ENCODE data around the gene LDLRAD2.

DNA sequence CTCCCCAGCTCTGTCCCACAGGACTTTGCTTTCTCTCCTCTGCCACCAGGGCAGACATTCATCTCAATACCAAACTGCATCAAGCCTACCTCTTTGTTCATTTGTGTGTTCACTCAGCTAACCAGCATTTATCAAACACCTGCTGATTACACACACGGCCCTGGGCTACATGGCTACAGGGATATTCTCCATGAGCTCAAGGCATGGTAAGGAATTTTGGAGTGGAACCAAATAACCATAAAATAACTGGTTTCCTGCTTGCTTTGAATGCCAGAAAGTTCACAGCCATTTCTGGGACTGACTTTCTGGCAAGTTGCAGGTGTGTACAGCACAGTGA is 54.6 kb downstream of the LDLRAD2 start:
- TF ChIP-seq, protein P1, sequence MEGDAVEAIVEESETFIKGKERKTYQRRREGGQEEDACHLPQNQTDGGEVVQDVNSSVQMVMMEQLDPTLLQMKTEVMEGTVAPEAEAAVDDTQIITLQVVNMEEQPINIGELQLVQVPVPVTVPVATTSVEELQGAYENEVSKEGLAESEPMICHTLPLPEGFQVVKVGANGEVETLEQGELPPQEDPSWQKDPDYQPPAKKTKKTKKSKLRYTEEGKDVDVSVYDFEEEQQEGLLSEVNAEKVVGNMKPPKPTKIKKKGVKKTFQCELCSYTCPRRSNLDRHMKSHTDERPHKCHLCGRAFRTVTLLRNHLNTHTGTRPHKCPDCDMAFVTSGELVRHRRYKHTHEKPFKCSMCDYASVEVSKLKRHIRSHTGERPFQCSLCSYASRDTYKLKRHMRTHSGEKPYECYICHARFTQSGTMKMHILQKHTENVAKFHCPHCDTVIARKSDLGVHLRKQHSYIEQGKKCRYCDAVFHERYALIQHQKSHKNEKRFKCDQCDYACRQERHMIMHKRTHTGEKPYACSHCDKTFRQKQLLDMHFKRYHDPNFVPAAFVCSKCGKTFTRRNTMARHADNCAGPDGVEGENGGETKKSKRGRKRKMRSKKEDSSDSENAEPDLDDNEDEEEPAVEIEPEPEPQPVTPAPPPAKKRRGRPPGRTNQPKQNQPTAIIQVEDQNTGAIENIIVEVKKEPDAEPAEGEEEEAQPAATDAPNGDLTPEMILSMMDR (conservative IDR thresholded peaks at IDR 0.05; ENCODE audit: low read length): 0 out of 2 replicates have a peak, but pooled peaks have one; percentile 3
- TF ChIP-seq EZH2phosphoT487 (IDR thresholded peaks at IDR 0.05; ENCODE audit: borderline replicate concordance): no peak

Data from Loucy (cell line).